PFSK-1 (cell line): Measurements from ENCODE around the gene TTLL10.

Experiments
- FOXP2 ChIP-seq: optimal IDR thresholded peaks from 2 replicates; pipeline ENCODE3; 2011; ENCODE audit warnings: borderline replicate concordance, control low read depth, inconsistent platforms; ENCODE audit not compliant: insufficient read depth; ENCODE audit errors: extremely low read length, extremely low read depth
- POLR2AphosphoS5 ChIP-seq: IDR thresholded peaks from 2 replicates; pipeline ENCODE4 v1.6.1; 2012; ENCODE audit warnings: low read depth, mild to moderate bottlenecking, control low read depth, low read length, moderate library complexity
- REST ChIP-seq, 2 experiments: IDR thresholded peaks; 2 replicates each; pipeline versions ENCODE4 v1.6.1 to v1.8.0; 2011 to 2012; ENCODE audit warnings: low read depth in 2 of 2, low read length in 2 of 2, control low read depth in 1 of 2, inconsistent platforms in 1 of 2, mild to moderate bottlenecking in 1 of 2, moderate library complexity in 1 of 2; ENCODE audit not compliant: insufficient read depth in 1 of 2
- SIN3A ChIP-seq: IDR thresholded peaks from 2 replicates; pipeline ENCODE4 v1.6.1; 2012; ENCODE audit warnings: mild to moderate bottlenecking, low read length, moderate library complexity, borderline replicate concordance; ENCODE audit not compliant: insufficient read depth
- TAF1 ChIP-seq: IDR thresholded peaks from 2 replicates; pipeline ENCODE4 v1.6.1; 2012; ENCODE audit warnings: low read length, control low read depth, borderline replicate concordance; ENCODE audit not compliant: insufficient read depth

TTLL10 gene

GRCh38 chr1:1213345-1214265 is 39.9 kb downstream of the TTLL10 start, which contains the start of gene TNFRSF4:
TNFRSF4 (minus strand) TSS chr1:1214153; CDS start chr1:1214127, 26 bp downstream.
- TF ChIP-seq TAF1, result no peak
- TF ChIP-seq REST (IDR thresholded peaks at IDR 0.05; ENCODE audit: insufficient read depth in 1 of 2, low read depth in 2 of 2, low read length in 2 of 2), result no peak
- no peak for TF ChIP-seq POLR2AphosphoS5
- TF ChIP-seq FOXP2, result no peak
- TF ChIP-seq SIN3A, result no peak

GRCh38 chr1:1215080-1215676 is 41.5 kb downstream of the TTLL10 start:
- TF ChIP-seq REST (IDR thresholded peaks at IDR 0.05; ENCODE audit: insufficient read depth in 1 of 2, low read depth in 2 of 2, low read length in 2 of 2), result no peak
- TF ChIP-seq SIN3A, result no peak
- TF ChIP-seq POLR2AphosphoS5, result no peak
- TF ChIP-seq FOXP2, result no peak
- no peak for TF ChIP-seq TAF1

DNA sequence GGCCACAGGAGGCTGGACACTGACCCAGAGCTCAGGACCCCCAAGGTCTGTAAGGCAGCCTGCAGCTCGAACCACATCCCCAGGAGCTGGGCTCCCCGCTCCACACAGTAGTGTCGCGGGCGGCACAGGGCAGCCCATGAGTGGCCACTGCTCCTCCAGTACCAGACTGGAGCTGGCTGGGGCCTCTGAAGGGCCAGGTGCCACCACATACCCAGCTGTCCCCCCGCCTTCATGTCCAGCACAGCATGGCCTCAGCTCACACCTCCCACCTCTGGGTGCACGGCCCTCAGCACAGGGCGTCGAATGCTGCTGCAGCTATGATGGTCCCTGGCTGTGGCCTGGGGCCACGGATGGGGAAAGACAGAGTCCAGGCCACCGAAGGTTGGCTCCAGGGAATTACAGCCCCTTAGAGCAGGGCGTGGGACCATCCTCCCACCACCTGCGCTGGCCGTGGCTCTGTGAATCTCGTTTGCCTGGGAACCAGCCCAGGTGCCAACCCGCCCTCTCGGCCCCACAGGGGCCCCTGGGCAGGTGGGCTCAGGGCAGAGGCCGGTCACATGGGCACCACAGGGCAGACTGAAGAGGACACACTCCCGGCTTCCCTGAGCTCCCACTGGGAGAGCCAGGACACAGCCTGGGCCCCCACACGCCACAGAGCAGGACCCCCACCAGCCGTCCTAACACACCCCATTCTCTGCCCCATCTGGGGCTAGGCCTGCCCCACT is 42.4 kb downstream of the TTLL10 start:
- no peak for TF ChIP-seq REST (IDR thresholded peaks at IDR 0.05; ENCODE audit: insufficient read depth in 1 of 2, low read depth in 2 of 2, low read length in 2 of 2)
- TF ChIP-seq FOXP2, result no peak
- TF ChIP-seq POLR2AphosphoS5, result no peak
- no peak for TF ChIP-seq SIN3A

- TF ChIP-seq TAF1 (no peak), REST (IDR thresholded peaks at IDR 0.05; ENCODE audit: insufficient read depth in 1 of 2, low read depth in 2 of 2, low read length in 2 of 2) (no peak), POLR2AphosphoS5 (no peak), SIN3A (no peak), FOXP2 (no peak)
These were observed 43.3 kb downstream of the TTLL10 start for GRCh38 chr1:1216770-1217620.
